DOHH2 (cell line): ENCODE results near the gene HKDC1.

ENCODE experiments used
- CTCF ChIP-seq: fragments of 200-600 bp; sonication (generic); IDR thresholded peaks from one replicate; pipeline ENCODE4 v1.5.1; 2014; ENCODE audit warnings: antibody characterized with exemption, mild to moderate bottlenecking, low read depth, low read length; ENCODE audit not compliant: poor library complexity, severe bottlenecking
- EZH2phosphoT487 ChIP-seq: fragments of 200-600 bp; sonication (generic); IDR thresholded peaks from 2 replicates; pipeline ENCODE4 v1.6.1; 2017; ENCODE audit warnings: borderline replicate concordance, mild to moderate bottlenecking, antibody characterized with exemption, low read length, moderate library complexity, mixed read lengths

DNA sequence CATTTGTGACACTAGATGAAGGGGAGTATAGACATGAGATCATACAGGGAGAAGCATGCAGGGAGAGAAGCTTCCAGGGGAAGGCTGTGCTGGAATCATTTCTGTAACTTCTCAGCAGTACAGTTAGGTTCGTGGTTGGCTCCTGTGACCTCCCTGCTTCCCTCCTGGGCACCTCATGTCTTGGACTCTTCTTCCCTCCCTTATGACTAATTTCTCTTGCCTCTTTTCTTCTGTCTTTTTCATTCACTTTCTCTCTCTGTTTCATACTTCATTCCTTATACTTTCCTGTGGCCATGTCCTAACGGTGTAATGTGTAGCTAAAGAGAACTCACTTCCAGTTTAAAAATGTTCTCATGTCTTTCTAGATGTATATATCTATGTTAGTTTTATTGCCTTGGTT, 19.1 kb upstream of the HKDC1 start:
- TF ChIP-seq CTCF (no peak), EZH2phosphoT487 (no peak)
